Gastrocnemius medialis (tissue), 4 donors: ENCODE measurements around the gene MYO9A.

Experiments used
- POLR2A ChIP-seq, 2 donors: fragments of 450-650 bp; IDR thresholded peaks; one replicate each; pipeline ENCODE4 v1.6.1; 2017; ENCODE audit warnings: antibody characterized with exemption in 2 of 2, mild to moderate bottlenecking in 2 of 2, moderate library complexity in 2 of 2
- TF ChIP-seq, protein P1 (sequence below), 5 experiments: fragments of 450-650 bp in 3 of 5; fragments of 200-600 bp in 2 of 5; sonication (generic) in 2 of 5; IDR thresholded peaks in 4 of 5; conservative IDR thresholded peaks in 1 of 5; 1 replicate in 4 of 5; 2 replicates in 1 of 5; pipeline ENCODE4 v1.5.1; 2016 to 2019; ENCODE audit warnings: antibody characterized with exemption in 5 of 5, mild to moderate bottlenecking in 3 of 5, moderate library complexity in 3 of 5

DNA sequence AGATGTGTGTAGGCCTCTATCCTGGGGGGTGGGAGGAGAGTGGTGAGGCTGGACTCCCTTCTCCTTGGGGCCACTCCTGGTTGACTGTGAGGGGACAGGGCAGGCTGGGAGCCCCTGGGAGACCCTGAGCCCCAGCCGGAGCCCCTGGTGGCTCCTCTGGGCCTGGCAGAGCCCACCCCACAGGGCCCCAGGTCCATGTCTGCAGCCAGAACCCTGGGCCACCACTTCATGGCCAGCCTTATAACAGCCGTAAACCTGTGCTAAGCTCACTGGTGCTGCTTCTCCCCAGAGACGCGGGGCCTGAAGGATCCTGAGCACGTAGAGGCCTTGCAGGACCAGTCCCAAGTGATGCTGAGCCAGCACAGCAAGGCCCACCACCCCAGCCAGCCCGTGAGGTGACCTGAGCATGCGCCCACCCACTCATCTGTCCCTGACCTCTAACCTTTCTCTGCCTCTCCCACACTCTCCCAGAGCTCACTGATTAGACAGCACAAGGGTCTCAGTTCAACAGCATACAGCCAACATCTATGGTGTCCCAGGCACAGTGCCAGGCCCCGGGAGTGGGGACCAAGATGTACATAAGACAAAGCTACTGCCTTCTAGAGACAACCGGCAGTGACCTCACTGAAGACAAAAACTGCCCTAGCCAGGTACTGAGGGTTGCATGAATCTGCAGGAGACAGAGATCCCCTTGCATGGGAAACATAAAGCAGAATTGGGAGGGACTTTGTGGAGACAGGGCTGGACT, 304.1 kb downstream of the MYO9A start:
- TF ChIP-seq, protein P1, sequence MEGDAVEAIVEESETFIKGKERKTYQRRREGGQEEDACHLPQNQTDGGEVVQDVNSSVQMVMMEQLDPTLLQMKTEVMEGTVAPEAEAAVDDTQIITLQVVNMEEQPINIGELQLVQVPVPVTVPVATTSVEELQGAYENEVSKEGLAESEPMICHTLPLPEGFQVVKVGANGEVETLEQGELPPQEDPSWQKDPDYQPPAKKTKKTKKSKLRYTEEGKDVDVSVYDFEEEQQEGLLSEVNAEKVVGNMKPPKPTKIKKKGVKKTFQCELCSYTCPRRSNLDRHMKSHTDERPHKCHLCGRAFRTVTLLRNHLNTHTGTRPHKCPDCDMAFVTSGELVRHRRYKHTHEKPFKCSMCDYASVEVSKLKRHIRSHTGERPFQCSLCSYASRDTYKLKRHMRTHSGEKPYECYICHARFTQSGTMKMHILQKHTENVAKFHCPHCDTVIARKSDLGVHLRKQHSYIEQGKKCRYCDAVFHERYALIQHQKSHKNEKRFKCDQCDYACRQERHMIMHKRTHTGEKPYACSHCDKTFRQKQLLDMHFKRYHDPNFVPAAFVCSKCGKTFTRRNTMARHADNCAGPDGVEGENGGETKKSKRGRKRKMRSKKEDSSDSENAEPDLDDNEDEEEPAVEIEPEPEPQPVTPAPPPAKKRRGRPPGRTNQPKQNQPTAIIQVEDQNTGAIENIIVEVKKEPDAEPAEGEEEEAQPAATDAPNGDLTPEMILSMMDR (IDR thresholded peaks at IDR 0.05 in 4 of 5, conservative IDR thresholded peaks at IDR 0.05 in 1 of 5), result no peak
- no peak for TF ChIP-seq POLR2A (IDR thresholded peaks at IDR 0.05)
